Hypothalamus (tissue), 51 donors: Measurements from ENCODE around the gene ATXN2.
A peak's percentile ranks its signal among the peaks of the same experiment; 100 is the strongest.
"Not testable (repeated sequence)": the region's sequence is repeated elsewhere in the genome, so short reads cannot be mapped to it uniquely, and the experiment has no call there.

Source experiments
- DNase-seq, 51 donors: peaks; one replicate each; lab custom pipeline; 2025; lab: John Stamatoyannopoulos, UW

ATXN2 gene

DNA sequence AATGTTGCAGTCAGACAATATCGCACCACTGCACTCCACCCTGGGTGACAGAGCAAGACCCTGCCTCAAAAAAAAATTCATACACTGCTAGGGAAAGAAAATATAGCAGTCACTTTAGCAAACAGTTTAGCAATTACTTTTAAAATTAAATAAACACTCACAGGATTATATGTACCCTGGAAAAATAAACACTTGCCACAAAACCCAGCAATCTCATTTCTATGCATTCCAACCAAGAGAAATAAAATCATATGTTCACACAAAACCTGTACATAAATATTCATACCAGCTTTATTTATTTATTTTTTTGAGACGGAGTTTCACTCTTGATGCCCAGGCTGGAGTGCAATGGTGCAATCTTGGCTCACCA lies 20.2 kb downstream of the ATXN2 start:
- DNase-seq, result no peak

DNA sequence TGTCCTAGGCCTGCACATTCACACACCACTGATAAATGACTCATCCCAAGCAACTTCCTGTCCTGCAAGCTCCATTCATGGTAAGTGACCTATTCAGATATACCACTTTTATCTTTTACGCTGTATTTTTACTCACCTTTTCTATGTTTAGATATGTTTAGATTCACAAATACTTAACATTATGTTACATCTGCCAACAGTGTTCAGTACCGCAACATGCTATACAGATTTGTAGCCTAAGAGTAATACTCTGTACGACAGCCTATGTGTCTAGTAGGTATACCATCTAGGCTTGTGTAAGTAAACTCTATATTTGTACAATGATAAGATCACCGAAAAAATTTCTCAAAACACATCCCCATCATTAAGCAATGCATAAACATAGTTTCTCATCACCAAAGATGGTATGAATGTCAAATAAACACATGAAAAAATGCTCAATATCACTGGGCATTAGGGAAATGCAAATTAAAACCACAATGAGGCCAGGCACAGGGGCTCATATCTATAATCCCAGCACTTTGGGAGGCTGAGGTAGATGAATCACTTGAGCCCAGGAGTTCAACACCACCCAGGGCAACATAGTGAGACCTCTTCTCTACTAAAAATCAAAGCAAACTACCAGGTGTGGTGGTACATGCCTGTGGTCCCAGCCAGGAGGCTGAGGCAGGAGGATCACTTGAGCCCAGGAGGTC lies 20.7 kb downstream of the ATXN2 start:
- no peak for DNase-seq

DNA sequence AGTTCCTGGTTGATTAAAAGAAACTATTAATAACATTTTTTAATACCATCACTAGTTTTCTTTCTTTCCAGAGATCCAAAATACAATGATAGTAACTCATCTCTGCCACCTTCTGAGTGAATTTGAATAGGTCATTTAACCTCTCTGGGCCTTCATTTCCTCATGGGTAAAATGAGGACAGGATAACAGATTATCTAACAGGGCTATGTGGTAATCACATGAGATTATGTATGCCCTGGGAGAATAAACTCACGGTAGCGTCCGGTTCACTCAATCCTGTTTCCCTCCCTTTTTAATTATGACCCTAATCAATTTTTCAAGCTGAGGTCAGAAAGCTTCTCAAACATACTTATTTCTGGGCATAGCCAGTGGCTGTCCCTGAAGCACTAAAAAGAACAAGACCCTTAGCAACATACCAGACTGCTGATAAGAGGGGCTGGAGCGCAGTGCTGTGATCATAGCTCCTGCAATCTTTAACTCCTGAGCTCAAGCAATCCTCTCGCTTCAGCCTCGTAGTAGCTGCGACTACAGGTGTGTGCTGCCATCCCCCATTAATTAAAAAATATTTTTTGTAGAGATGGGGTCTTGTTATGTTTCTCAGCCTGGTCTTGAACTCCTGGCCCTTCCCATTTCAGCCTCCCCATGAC lies 24.2 kb downstream of the ATXN2 start:
- DNase-seq, result no peak

DNA sequence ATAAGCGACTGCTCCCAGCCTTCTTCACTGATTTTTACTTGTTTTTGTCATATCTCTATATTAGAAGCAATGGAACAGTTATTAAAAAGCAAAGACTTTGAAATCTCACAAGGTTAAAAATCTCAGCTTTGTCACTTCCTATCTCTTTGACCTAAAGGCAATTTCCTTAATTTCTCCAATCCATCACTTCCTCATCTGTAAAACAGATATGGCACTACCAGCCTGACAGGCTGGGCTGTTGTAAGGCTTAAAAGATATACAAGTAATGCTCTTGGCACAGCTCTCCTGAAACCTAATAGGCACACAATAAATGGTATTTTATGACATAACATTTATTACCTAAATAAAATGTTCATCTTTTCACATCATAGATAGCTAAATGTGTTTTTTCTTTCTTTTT lies 25.6 kb downstream of the ATXN2 start:
- DNase-seq, result no peak

DNA sequence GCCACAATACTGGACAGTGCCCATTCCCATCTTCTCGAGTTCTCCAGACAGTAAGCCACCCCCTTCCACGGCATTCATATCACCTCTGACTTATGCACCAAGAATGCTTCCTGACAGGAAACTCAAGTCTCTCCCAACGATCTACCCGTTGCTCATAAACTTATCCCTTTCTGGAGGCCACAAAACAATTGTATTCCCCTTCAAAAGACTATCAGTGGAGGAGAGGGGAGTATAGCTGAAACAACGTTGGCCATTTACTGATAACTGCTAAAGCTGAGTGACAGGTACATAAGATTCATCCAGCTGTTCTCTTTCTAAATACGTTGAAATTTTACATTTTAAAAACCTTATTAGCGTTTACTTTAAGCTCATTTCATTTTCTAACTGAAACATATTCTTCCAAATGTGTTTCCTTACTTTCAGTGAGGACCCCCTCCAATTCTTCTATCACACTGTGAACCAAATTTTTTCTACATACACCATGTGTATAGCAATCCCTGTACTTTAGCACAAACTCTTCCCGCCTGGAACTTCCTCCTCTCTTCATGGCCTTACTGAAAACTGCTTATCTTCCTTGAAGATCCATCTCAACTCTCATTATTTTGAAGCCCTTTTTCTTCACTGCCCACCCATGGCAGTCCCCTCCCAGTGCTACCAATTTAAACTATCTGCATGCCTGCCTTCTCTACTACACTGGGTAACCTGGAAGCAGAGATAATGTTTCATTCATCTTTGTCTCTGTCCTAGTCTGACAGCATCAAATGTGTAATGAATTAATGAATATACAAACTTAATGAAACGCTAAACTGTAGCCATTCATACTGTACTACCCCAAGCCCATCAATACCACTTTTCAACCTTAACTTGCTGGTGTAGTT lies 28.8 kb downstream of the ATXN2 start:
- DNase-seq, result no peak

DNA sequence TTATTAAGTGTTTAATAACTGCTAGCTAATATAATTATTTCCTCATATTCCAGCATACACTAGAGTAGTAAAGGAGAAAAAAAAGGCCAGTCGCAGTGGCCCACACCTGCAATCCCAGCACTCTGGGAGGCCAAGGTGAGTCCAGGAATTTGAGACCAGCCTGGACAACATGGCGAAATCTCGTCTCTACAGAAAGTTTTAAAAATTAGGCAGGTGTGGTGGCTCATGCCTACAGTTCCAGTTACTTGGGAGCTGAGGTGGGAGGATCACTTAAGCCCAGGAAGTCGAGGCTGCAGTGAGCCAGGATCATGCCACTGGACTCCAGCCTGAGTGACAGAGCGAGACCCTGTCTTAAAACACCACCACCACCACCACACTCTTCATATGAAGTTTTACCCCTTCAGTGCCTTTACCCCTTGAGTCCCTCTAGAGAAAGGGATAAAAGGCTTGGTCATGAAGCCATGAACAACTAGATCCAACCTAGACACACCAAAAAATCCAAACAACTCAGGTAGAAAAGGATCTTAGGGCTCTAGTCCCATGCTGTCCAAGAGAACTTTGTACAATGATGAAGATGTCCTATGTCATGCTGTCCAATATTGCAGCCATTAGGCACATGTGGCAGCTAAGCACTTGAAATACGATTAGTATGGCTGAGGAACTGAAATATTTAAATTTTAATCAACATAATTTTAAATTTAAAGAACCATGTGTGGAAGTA lies 29.6 kb downstream of the ATXN2 start:
- no peak for DNase-seq

DNA sequence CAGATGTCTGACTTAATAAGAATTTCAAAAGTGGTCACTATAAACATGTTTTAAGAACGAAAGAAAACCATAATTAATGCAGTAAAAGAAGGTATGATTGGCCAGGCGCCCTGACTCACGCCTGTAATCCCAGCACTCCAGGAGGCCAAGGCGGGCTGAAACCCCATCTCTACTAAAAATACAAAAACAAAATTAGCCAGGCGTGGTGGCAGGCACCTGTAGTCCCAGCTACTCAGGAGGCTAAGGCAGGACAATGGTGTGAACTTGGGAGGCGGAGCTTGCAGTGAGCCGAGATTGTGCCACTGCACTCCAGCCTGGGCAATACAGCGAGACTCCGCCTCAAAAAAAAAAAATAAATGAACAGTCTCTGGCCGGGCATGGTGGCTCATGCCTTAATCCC lies 38.3 kb downstream of the ATXN2 start:
- DNase-seq, result not testable (repeated sequence)

DNA sequence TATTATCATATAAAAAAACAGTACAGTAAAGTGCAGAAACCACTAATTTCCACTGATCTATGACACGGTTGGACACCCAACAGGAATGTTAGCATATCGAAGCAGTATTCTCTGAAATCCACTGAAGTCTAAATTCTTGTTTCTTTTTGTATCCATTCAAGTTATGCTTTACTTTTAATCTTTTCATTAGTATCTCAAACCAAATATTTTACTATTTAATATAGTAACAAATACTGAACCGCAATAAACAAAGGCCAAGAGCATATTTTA lies 41.1 kb downstream of the ATXN2 start:
- DNase-seq, result no peak

DNA sequence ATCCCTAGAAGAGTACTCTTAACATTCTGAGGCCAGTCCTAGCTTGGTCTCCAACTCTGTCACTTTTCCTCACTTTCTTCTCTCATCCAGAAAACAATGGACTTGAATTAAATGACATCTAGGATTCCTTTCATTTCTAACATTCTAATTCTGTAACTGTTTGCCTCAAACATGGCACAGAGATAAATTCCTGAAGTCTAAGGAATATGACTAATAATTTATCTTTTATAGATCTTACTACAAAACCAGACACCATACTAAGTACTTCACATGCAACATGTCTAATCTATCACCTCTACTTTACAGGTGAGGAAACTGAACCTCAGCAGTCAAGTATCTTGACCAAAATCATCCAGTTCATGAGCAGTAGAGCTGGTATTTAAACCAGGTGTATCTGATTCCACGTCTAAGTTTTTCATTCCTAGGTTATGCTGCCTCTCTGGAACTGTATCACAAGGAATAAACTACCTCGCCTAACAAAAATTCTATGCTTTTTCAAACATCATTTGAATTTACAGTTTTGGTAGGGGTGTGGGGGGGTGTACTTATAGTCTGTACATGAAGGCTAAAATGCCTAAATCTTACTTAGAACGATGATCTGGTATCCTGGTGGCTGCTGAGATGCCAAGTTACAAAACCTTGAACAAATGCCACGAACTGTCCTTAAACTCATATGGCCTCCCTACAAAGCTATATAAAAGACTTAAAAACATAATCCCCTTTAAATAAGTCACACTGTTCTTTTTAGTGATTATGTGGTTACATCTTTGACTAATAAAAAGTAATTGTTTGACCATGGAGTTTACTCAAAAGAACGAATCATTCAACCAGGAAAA lies 41.6 kb downstream of the ATXN2 start:
- DNase-seq, result no peak

DNA sequence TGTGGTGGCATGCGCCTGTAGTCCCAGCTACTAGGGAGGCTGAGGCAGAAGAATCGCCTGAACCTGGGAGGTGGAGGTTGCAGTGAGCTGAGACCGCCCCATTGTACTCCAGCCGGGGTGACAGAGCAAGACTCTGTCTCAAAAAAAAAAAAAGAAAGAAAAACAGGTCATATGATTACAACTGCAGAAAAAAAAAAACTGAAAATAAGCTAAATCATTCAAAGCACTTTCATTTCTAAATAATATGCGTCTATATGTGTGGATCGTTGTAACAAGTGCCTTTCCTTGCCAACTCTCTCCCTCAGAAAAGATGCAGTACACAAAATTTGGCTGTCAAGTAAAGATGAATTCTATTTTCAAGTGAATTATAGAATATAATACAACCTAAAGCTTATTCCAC lies 42.4 kb downstream of the ATXN2 start:
- no peak for DNase-seq

DNA sequence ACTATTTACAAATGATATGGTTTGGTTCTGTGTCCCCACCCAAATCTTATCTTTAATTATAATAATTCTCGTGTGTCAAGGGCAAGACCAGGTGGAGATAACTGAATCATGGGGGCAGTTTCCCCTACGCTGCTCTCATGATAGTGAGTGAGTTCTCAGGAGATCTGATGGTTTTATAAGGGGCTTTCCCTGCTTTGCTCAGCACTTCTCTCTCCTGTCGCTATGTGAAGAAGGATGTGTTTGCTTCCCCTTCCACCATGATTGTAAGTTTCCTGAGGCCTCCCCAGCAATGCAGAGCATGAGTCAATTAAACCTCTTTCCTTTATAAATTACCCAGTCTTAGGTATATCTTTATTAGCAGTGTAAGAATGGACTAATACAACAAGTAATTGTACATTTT lies 43.8 kb downstream of the ATXN2 start:
- not testable (repeated sequence) for DNase-seq

DNA sequence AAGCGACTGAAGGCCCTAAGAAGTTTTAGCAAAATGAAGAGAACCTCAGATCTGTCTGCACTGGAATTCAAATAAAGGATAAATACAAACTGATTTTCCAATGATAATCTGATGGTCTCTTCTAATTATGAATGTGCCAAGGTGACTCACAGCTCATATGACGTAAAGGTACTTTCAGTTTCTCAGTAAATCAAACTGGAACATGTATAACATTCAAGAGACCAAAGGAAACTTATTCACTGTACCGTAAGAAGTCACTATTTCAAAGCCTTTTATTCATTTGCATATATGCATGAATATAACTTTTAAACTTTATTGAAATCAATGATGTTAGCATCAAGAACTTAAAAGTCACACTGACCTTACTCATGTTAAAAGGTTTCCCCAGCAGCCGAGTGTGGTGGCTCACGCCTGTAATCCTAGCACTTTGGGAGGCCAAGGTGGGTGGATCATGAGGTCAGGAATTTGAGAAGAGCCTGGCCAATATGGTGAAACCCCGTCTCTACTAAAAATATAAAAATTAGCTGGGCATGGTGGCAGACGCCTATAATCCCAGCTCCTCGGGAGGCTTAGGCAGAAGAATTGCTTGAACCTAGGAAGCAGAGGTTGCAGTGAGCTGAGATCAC lies 52.2 kb downstream of the ATXN2 start:
- no peak for DNase-seq

DNA sequence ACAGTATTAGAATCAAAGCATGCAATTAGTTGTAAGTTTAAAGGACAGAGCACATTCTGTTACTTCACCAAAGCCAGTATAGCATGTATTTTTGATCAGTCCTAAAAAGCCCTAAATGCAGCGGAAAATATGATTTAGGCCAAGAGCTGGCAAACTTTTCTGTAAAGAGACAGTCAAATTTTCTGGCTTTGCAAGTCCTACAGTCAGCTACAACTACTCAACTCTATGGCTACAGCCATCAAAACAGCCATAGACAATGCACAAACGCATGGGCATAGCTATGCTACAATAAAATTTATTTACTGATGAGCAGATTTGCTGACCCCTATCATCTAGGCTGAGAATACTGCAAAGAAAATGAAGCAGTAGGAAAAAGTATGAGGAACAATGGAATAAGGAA lies 52.9 kb downstream of the ATXN2 start:
- DNase-seq, result no peak

DNA sequence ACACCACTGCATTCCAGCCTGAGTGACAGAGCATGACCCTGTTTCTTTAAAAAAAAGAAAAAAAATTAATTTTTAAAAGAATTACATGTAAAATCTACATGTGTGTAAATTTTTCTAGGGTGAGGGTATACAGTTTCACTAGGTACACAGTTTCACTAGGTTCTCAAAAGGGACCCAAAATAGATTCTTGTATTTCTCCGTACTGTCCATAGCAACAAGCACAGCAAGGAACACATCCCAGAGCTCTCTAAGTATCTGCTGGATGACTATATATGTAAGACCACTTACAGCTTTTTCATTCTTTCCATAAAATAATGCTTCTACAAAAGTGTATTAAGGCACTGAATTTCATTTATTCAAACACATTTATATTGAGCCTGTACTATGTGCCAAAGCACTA lies 55.1 kb downstream of the ATXN2 start:
- DNase-seq, result no peak

DNA sequence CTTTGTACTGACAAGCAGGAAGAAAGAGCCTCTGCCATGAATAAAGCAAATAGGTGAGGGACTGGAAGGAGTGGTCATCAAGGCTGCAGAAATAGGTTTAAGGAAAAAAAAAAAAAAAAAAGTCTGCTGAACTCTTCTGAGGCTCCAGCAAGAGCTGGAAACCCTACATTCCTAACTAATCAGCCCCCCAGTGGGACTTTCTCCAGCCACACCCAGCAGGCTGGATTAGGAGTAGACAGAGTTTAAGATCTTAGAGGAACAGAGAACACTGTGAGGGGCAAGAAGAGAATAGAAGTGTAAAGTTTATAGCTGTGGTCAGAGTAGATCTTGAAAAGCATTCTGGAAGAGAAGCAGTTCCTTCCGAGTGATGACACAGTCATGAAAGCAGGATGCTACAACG lies 66.4 kb downstream of the ATXN2 start:
- DNase-seq, result no peak

DNA sequence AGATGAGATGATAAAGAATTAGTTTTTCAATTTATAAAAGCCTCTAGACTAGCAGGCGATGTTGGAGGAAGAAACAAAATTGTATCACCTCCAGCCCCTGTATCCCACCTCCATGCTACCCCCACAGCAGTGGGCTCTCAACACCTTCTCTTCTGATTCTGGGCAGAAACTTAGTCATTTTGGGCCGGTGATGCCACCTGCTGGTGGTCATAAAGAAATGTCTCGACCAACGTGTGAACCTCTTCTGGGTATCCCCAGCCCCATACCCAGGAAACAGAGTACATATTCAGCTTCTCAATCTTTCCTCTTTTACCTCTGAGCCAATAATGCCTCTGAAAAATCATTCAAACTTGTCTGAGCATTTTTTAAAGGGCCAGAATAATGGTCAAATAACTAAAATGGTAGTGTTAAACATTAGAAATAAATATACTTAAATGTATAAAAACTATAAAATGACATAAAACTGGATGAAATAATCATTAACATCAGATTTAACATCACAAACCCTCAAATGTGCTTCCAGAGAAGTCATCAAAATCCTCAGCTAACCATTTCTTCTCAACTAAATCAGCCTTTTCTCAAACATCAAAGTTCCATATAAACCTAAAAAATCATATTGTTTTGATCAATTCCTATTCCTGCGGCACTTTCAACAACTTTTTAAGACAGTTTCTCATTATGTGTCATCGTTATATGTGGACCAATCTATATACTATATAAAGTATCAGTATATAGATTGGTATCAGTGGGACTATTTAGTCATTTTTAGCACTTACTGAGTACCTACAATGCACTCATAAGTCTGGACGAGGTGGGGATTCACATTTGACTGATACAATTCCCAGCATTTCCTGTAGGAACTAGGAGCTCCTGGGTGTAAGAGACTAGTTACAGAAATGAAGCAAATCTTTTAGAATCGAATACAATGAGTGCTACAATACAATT lies 69.4 kb downstream of the ATXN2 start:
- DNase-seq, result peak in 25 of 51 donors; percentile 1 to 48 (median 13)

DNA sequence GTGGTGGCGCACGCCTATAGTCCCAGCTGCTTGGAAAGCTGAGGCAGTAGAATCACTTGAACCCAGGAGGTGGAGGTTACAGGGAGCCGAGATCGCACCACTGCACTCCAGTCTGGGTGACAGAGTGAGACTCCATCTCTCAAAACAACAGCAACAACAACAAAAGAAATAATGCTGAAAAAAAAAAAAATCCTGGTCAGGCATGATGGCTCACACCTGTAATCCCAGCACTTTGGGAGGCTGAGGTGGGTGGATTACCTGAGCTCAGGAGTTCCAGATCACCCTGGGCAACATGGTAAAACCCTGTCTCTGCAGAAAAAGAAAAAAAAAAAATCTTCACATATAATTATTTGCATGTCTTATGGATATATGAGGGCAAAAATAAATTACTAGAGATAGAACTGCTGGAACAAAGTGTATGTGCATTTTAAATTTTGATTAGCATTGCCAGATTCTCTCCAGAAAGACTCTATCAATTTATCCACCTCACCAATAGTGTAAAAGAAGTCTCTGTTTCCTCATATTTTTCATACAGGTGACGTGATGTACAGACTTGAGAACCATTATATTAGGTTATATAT lies 75.4 kb downstream of the ATXN2 start:
- no peak for DNase-seq

DNA sequence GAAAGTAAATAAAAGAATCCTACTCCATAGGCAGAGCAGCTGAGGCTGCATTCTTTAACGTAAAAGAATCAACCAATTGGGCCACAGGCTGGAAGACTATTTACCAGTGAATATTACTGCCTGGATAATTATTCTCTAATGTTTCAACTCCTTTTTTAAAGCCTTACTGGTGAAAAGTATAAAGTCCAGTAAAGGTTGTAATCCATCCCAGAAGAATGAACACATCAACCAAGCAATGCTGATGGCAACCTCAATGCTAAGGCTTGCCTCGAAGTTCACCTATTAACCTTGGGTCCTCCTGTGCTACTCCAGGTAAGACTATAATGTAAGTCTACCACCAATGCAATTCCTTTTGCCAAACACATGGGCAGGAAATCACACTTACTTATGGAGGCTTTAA lies 77.3 kb downstream of the ATXN2 start:
- DNase-seq, result no peak

DNA sequence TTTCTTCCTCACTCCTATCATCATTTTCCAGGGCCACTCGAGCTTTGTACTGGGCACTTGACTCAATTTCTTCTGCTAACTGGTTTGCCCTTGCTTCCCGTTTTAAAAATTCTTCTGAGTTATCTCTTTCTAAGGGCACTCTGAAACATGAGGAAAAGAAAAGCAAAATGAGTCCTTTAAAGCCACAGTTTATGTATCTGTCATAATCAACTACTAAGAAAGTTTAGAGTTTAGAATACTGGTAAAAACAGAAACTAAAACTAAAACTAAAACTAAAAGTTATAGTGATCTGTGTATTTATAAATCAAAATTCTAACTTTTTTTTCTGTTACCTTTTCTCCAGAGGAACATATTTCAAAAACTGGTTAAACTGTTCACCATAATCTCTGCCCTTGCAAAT lies 79.2 kb downstream of the ATXN2 start:
- no peak for DNase-seq
